Measurements from ENCODE around the gene TMEM131.
"Not testable (repeated sequence)": the region's sequence is repeated elsewhere in the genome, so short reads cannot be mapped to it uniquely, and the experiment has no call there.

Gene TMEM131

GRCh38 chr2:97713296-97714083, 282.3 kb downstream of the TMEM131 start, which contains the start of gene ZAP70:
TSS of gene ZAP70 (plus strand) at chr2:97713576. CDS start at chr2:97724037, 10,461 bp downstream.
- no peaks in the 10 kb centered on the region for H3K4me1 ChIP-seq (ENCODE audit: control insufficient read depth, insufficient read depth, low read length)
- no peaks in the 10 kb centered on the region for H3K36me3 ChIP-seq (ENCODE audit: control insufficient read depth in 2 of 2, insufficient read depth in 1 of 2, low read length in 2 of 2)
- no peaks in the 10 kb centered on the region for H3K9me3 ChIP-seq (ENCODE audit: control insufficient read depth, insufficient read depth, low read depth, low read length)
- H3K27ac ChIP-seq (ENCODE audit: extremely low read depth, low read depth, low read length) = no peak within 1 kb of the TSS
- TF ChIP-seq KLF9 (tag by site-specific recombination; IDR thresholded peaks at IDR 0.05; ENCODE audit: low read depth) = no peak
- TF ChIP-seq ZNF169 (tag by site-specific recombination; IDR thresholded peaks at IDR 0.05) = no peak
- no peak for TF ChIP-seq ZNF19 (tag by site-specific recombination; IDR thresholded peaks at IDR 0.05; ENCODE audit: low read depth)
- POLR2A ChIA-PET = no interaction called here
- no peak within 1 kb of the TSS for H3K4me3 ChIP-seq (ENCODE audit: low read depth, low read length)
- CTCF ChIA-PET = interaction anchor here (0.5 to 1.0 kb wide), 2 partner anchors 26 to 556 kb away, joined by 3 to 4 read pairs; no protein-coding TSS in a partner anchor

GRCh38 chr2:97712693-97713295, 283.0 kb downstream of the TMEM131 start:
- ChIA-PET CTCF (interaction anchor here (1.0 to 1.2 kb wide), 2 partner anchors 14 to 557 kb away, joined by 4 to 6 read pairs; no protein-coding TSS in a partner anchor), POLR2A (no interaction called here)
- Histone ChIP-seq H3K36me3 (ENCODE audit: control insufficient read depth in 2 of 2, insufficient read depth in 1 of 2, low read length in 2 of 2) (no peaks in the 10 kb centered on the region), H3K9me3 (ENCODE audit: control insufficient read depth, insufficient read depth, low read depth, low read length) (no peaks in the 10 kb centered on the region), H3K4me1 (ENCODE audit: control insufficient read depth, insufficient read depth, low read length) (no peaks in the 10 kb centered on the region), H3K27ac (ENCODE audit: extremely low read depth, low read depth, low read length) (no peak overlapping the region), H3K4me3 (ENCODE audit: low read depth, low read length) (no peak overlapping the region)
- TF ChIP-seq ZNF157 (tag by site-specific recombination; IDR thresholded peaks at IDR 0.05) (no peak), ZNF354C (tag by site-specific recombination; IDR thresholded peaks at IDR 0.05; ENCODE audit: borderline replicate concordance, low read depth) (no peak), ZNF571 (tag by site-specific recombination; IDR thresholded peaks at IDR 0.05) (no peak), FEZF1 (tag by site-specific recombination; IDR thresholded peaks at IDR 0.05) (no peak), KLF8 (tag by site-specific recombination; IDR thresholded peaks at IDR 0.05) (no peak), ZNF362 (tag by site-specific recombination; IDR thresholded peaks at IDR 0.05) (no peak), ZNF513 (tag by site-specific recombination; IDR thresholded peaks at IDR 0.05) (no peak)

GRCh38 chr2:97712175-97712574, 283.6 kb downstream of the TMEM131 start:
- CTCF ChIA-PET = interaction anchor here (0.6 to 1.2 kb wide), 2 partner anchors 14 to 28 kb away, joined by 3 to 6 read pairs; no protein-coding TSS in a partner anchor
- H3K4me1 ChIP-seq (ENCODE audit: control insufficient read depth, insufficient read depth, low read length); H3K36me3 ChIP-seq (ENCODE audit: control insufficient read depth in 2 of 2, insufficient read depth in 1 of 2, low read length in 2 of 2); H3K9me3 ChIP-seq (ENCODE audit: control insufficient read depth, insufficient read depth, low read depth, low read length); H3K4me3 ChIP-seq (ENCODE audit: low read depth, low read length); POLR2A ChIA-PET; H3K27ac ChIP-seq (ENCODE audit: extremely low read depth, low read depth, low read length): not testable (repeated sequence)

- POLR2A ChIA-PET = no interaction called here
- Histone ChIP-seq H3K9me3 (ENCODE audit: control insufficient read depth, insufficient read depth, low read depth, low read length) (no peaks in the 10 kb centered on the region), H3K27ac (ENCODE audit: extremely low read depth, low read depth, low read length) (no peak overlapping the region), H3K4me3 (ENCODE audit: low read depth, low read length) (no peak overlapping the region), H3K4me1 (ENCODE audit: control insufficient read depth, insufficient read depth, low read length) (no peaks in the 10 kb centered on the region), H3K36me3 (ENCODE audit: control insufficient read depth in 2 of 2, insufficient read depth in 1 of 2, low read length in 2 of 2) (no peaks in the 10 kb centered on the region)
- CTCF ChIA-PET = interaction anchor here (0.9 to 3.4 kb wide), 2 partner anchors 11 to 18 kb away, joined by 4 to 42 read pairs; no protein-coding TSS in a partner anchor
- TF ChIP-seq ZNF341 (tag by site-specific recombination; IDR thresholded peaks at IDR 0.05; ENCODE audit: low read depth) (no peak), ZNF366 (tag by site-specific recombination; conservative IDR thresholded peaks at IDR 0.05) (no peak), ZBTB7A (tag by site-specific recombination; IDR thresholded peaks at IDR 0.05; ENCODE audit: low read depth) (no peak), ZBTB49 (tag by site-specific recombination; IDR thresholded peaks at IDR 0.05; ENCODE audit: low read depth) (no peak), ZFHX2 (tag by site-specific recombination; conservative IDR thresholded peaks at IDR 0.05) (no peak), ZNF174 (tag by site-specific recombination; IDR thresholded peaks at IDR 0.05) (no peak), ZNF621 (tag by site-specific recombination; IDR thresholded peaks at IDR 0.05) (no peak), ZNF514 (tag by site-specific recombination; IDR thresholded peaks at IDR 0.05) (no peak), PATZ1 (tag by site-specific recombination; IDR thresholded peaks at IDR 0.05) (no peak), ZNF146 (tag by site-specific recombination; IDR thresholded peaks at IDR 0.05) (no peak)
Observed at GRCh38 chr2:97711394-97711711, 284.4 kb downstream of the TMEM131 start.

Data from HEK293 (cell line).